Activated CD8-positive, alpha-beta memory T cell treated with anti-CD3 and anti-CD28 coated beads for 36 hours (primary cell): ENCODE data around the gene VPS11. TPM values are rescaled to one million over a fixed set of nuclear protein-coding genes. Genes with fewer than 3 reads are reported as not detected.

Experiments
- CTCF ChIA-PET: fragments of 350-600 bp; sonication (Branson Sonifier 250); formaldehyde crosslinking; loops from one replicate; lab custom pipeline; 2021; ENCODE audit warnings: antibody characterized with exemption; lab: Charles Lee
- POLR2A ChIA-PET: fragments of 350-600 bp; sonication (Branson Sonifier 250); formaldehyde crosslinking; loops from one replicate; lab custom pipeline; 2021; ENCODE audit warnings: antibody characterized with exemption; lab: Charles Lee
- total RNA-seq, 2 experiments: library from RNA; stranded (reverse); gene quantifications; one replicate each; pipeline ENCODE4 v1.2.3, GENCODE V29; 2021

VPS11 gene
- total RNA-seq, 2 experiments from 2014 or later, result 20.6 to 21.0 TPM

DNA sequence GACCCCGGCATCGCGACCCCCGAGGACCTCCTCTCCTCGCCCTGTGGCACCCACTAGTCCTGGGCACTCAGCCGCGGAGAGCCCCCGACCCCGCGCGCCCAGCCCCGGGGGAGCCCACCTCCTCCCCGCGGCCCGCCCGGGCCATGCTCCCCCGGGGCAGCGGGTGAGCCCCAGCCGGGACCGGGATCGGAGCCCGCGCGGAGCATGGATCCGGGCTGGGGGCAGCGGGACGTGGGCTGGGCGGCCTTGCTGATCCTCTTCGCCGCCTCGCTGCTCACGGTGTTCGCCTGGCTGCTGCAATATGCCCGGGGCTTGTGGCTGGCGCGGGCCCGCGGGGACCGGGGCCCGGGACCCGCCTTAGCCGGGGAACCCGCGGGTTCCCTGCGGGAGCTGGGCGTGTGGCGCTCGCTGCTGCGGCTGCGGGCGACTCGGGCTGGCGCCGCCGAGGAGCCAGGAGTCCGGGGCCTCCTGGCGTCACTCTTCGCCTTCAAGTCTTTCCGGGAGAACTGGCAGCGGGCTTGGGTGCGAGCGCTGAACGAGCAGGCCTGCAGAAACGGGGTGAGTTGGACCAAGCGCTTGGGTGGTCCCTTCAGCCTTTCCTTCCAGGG lies 40.0 kb downstream of the VPS11 start:
- CTCF ChIA-PET, result interaction anchor here (1.0 to 2.4 kb wide), 7 partner anchors 11 to 89 kb away, joined by 3 to 12 read pairs (median 4); partner anchors contain the start of gene HINFP
- POLR2A ChIA-PET, result interaction anchor here (0.6 to 3.2 kb wide), 5 partner anchors 13 to 183 kb away, joined by 3 to 23 read pairs (median 4); partner anchors contain the start of gene HINFP

DNA sequence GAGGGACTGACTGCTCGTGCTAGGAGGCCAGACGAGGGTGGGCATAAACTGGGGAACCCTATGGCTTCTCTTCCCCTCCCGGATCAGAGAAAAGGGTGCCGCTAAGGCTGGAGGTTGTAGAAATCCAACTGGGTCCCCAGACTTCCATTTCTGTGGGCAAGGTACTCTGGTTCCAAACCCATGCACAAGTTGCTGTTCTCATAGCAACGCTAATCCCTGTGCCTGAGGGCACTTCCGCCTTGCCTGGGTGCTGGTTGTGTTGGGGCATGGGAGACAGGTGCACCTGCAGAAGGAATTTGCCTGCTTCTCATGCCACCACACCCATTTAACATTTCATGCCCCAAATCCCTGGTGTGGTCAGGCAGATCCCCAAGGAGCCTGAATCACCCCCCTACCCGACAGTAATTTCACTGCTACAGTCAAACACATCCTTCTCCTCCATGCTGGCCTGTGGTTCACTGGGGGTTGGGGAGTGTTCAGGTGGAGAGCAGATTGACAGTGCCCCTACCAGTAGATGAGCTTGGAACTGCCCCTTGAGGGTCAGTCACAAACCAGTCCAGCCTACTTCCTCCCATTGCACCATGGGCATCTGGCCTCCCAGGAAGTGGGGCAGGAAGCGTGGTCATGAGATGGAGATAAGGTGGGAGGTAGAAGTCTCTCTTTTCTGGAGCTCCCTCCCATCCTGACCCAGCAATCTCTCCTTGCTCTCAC lies 40.7 kb downstream of the VPS11 start:
- POLR2A ChIA-PET, result interaction anchor here (1.2 to 3.2 kb wide), 3 partner anchors 13 to 23 kb away, joined by 7 to 23 read pairs (median 13); partner anchors contain the start of genes HINFP and HMBS
- CTCF ChIA-PET, result interaction anchor here (1.6 to 2.4 kb wide), 2 partner anchors 10 to 13 kb away, joined by 4 to 12 read pairs; a partner anchor contains a TSS

- CTCF ChIA-PET, result interaction anchor here (1.2 kb wide), 1 partner anchor 15 kb away, joined by 3 read pairs; no protein-coding TSS in a partner anchor
- POLR2A ChIA-PET, result interaction anchor here (1.2 to 3.2 kb wide), 3 partner anchors 12 to 24 kb away, joined by 7 to 23 read pairs (median 13); partner anchors contain the start of genes HINFP and HMBS
Observed at GRCh38 chr11:119108857-119109221, 41.2 kb downstream of the VPS11 start.

DNA sequence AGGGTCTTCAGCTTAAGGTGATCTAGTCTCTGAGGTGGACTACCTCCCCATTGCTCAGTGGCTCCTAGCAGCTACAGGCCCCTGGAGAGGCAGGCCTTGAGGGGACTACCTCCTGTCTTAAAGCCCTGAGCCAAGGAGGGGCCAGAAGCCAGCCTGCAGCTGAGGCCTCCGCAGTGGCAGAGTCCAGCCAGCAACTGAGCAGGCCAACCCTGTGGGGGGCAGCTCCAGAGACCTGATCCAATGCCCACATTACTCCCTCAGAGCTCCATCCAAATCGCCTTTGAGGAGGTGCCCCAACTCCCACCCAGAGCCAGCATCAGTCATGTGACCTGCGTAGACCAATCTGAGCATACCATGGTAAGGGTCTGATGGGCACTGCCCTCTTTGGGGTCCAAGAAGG lies 42.2 kb downstream of the VPS11 start:
- ChIA-PET CTCF (interaction anchor here (0.8 to 1.2 kb wide), 3 partner anchors 14 to 17 kb away, joined by 3 to 7 read pairs (median 3); no protein-coding TSS in a partner anchor), POLR2A (interaction anchor here (1.7 kb wide), 1 partner anchor 11 kb away, joined by 7 read pairs; the partner anchor contains the start of gene HINFP)

- POLR2A ChIA-PET, result no interaction called here
- CTCF ChIA-PET, result interaction anchor here (0.8 kb wide), 1 partner anchor 13 kb away, joined by 7 read pairs; no protein-coding TSS in a partner anchor
Observed at GRCh38 chr11:119110439-119110838, 42.8 kb downstream of the VPS11 start.

- ChIA-PET POLR2A (interaction anchor here (1.1 kb wide), 1 partner anchor 9 kb away, joined by 7 read pairs; no protein-coding TSS in a partner anchor), CTCF (interaction anchor here (0.7 kb wide), 1 partner anchor 57 kb away, joined by 4 read pairs; no protein-coding TSS in a partner anchor)
Observed at GRCh38 chr11:119111361-119111925, 43.8 kb downstream of the VPS11 start.

GRCh38 chr11:119112314-119113020 lies 44.8 kb downstream of the VPS11 start:
- ChIA-PET CTCF (interaction anchor here (0.5 to 0.7 kb wide), 3 partner anchors 15 to 118 kb away, joined by 3 to 4 read pairs (median 4); no protein-coding TSS in a partner anchor), POLR2A (interaction anchor here (1.1 to 1.4 kb wide), 2 partner anchors 8 to 10 kb away, joined by 5 to 7 read pairs; partner anchors contain the start of gene HINFP)

DNA sequence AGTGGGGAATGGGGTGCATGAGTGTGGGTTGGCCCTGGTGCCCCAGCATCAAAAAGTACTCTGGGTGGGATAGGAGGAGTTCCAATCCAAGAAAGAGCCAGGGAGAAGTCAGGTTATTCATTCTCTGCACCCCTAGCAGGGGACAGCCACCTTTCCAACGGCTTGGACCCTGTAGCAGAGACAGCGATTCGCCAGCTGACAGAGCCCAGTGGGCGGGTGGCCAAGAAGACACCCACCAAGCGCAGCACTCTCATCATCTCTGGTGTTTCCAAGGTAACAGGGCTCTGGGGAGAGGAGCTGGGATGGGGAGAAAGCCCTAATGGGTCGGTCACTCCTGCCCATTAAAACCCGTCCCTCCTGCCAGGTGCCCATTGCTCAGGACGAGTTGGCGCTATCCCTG lies 46.1 kb downstream of the VPS11 start:
- POLR2A ChIA-PET, result no interaction called here
- CTCF ChIA-PET, result no interaction called here

GRCh38 chr11:119114351-119114750 lies 46.7 kb downstream of the VPS11 start:
- CTCF ChIA-PET, result interaction anchor here (0.7 kb wide), 1 partner anchor 444 kb away, joined by 3 read pairs; no protein-coding TSS in a partner anchor
- POLR2A ChIA-PET, result no interaction called here

DNA sequence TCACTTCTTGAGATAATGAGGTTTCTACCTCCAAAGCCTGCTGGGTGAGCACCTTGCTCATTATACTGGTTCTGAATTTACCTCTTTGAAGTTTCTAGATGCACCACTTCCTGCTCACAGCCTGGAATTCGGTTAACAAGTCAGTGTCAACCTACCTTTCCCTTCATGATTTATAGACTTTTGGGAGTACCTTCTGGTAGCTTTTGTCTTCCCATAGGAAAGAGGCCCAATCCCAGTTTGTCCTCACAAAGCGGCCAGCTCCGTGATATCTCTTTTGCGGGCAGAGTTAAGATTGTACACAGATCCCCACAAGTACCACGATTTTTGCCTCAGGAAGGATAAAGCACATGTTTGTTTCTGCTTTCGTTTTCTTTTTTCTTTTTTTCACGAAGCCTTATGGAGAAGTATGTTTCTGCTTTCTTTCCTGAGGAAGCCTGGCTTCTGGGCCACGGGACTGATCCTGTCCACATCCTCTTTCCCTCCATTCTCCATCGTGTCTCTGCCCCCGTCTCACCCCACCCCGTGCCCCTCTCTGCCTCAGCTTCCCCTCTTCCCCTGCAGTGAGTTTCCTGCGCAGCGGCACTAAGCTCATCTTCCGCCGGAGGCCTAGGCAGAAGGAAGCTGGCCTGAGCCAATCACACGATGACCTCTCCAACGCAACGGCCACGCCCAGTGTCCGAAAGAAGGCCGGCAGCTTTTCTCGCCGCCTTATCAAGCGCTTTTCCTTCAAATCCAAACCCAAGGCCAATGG lies 48.0 kb downstream of the VPS11 start:
- CTCF ChIA-PET, result no interaction called here
- POLR2A ChIA-PET, result interaction anchor here (0.5 to 0.6 kb wide), 2 partner anchors 32 to 191 kb away, joined by 3 to 5 read pairs; no protein-coding TSS in a partner anchor

DNA sequence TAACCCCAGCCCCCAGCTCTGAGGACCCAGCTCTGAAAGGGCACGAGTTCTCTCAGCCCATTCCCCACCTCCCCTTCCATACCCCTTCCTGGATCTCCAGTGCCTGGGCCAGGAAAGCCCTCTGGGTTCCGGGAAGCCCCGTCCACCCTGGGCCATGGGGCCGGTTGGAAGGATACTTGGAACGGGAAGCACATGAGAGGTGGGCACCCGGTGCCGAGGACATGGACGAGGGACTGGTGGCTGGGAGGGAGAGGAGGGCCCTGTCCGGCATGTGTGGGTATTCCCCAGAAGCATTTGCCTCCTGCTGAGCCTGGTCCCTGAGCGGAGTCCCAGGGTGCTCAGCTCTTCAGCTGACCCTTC lies 48.6 kb downstream of the VPS11 start:
- CTCF ChIA-PET, result no interaction called here
- POLR2A ChIA-PET, result interaction anchor here (0.5 to 0.6 kb wide), 2 partner anchors 32 to 190 kb away, joined by 3 to 5 read pairs; no protein-coding TSS in a partner anchor

DNA sequence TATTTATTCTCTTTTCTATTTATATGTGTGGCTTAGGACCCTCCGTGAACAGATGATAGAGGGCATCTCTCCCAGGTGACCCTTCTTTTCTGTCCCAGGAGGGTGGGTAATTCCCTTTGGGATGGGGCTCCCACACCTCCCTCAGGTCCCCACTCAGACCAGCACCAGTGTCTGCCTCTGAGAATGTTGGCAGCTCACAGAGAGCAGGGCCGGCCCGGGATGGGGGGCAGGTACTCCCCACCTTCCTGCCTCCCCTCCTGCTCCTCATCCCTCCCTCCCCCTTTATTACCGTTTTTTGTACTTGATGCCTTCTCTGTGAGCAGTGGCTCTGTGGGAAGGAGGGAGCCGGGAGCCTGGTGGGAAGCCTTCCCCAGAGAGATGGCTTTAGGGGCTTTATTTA lies 49.0 kb downstream of the VPS11 start:
- CTCF ChIA-PET, result no interaction called here
- POLR2A ChIA-PET, result interaction anchor here (0.6 kb wide), 1 partner anchor 33 kb away, joined by 5 read pairs; no protein-coding TSS in a partner anchor

GRCh38 chr11:119117004-119117706 lies 49.5 kb downstream of the VPS11 start:
- ChIA-PET CTCF (no interaction called here), POLR2A (no interaction called here)

- POLR2A ChIA-PET, result no interaction called here
- CTCF ChIA-PET, result interaction anchor here (1.4 kb wide), 1 partner anchor 11 kb away, joined by 4 read pairs; the partner anchor contains the start of gene C2CD2L
Observed at GRCh38 chr11:119118227-119118626, 50.6 kb downstream of the VPS11 start.

GRCh38 chr11:119118946-119119345 lies 51.3 kb downstream of the VPS11 start:
- ChIA-PET CTCF (interaction anchor here (0.7 to 1.4 kb wide), 2 partner anchors 12 to 121 kb away, joined by 3 to 4 read pairs; partner anchors contain the start of genes C2CD2L and CENATAC), POLR2A (interaction anchor here (0.5 to 0.7 kb wide), 3 partner anchors 17 to 105 kb away, joined by 3 to 4 read pairs (median 3); no protein-coding TSS in a partner anchor)

GRCh38 chr11:119120639-119121007 lies 53.0 kb downstream of the VPS11 start:
- POLR2A ChIA-PET, result interaction anchor here (0.7 to 1.8 kb wide), 4 partner anchors 8 to 18 kb away, joined by 3 to 8 read pairs (median 6); partner anchors contain the start of genes C2CD2L and DPAGT1
- CTCF ChIA-PET, result interaction anchor here (1.5 kb wide), 2 partner anchors 14 to 49 kb away, joined by 4 read pairs; partner anchors contain the start of genes C2CD2L and NLRX1
